PC-3 (cell line): ENCODE measurements around the gene C1QL4. TPM values are rescaled to one million over a fixed set of nuclear protein-coding genes. Genes with fewer than 3 reads are reported as not detected.

ENCODE experiments used
- ATAC-seq: fragments of 200-7000 bp; cut with Tn5 transposase; 2 replicates; pipeline ENCODE4 v1.9.1; 2020; ENCODE audit warnings: mild to moderate bottlenecking, moderate library complexity
- BruUV-seq: library from RNA; stranded (reverse); fragments of 400-500 nt; replicated peaks from 2 replicates; lab custom pipeline; 2021; lab: Mats Ljungman, UMichigan
- CTCF ChIA-PET: fragments of 300-600 bp; sonication (Branson Sonifier 250); formaldehyde crosslinking; loops from one replicate; lab custom pipeline; 2022; ENCODE audit warnings: antibody characterized with exemption; lab: Charles Lee
- POLR2A ChIA-PET: fragments of 300-600 bp; sonication (Branson Sonifier 250); formaldehyde crosslinking; loops from one replicate; lab custom pipeline; 2022; ENCODE audit warnings: antibody characterized with exemption; ENCODE audit not compliant: unreplicated experiment; lab: Charles Lee
- DNase-seq: peaks from one replicate; pipeline ENCODE4 v3.0.0-alpha.2; 2015
- H2AFZ ChIP-seq: fragments of 300-600 bp; sonication (generic); 2 replicates; pipeline ENCODE4 v1.6.0; 2016; ENCODE audit warnings: antibody characterized with exemption, low read length
- H3F3A ChIP-seq: fragments of 300-600 bp; sonication (generic); one replicate; pipeline ENCODE4 v1.6.0; 2017; ENCODE audit warnings: antibody characterized with exemption, low read length, control low read depth, mild to moderate bottlenecking; ENCODE audit not compliant: unreplicated experiment
- H3K27ac ChIP-seq: fragments of 300-600 bp; sonication (generic); 2 replicates; pipeline ENCODE4 v1.5.1; 2016; ENCODE audit warnings: mild to moderate bottlenecking, low read length
- H3K27me3 ChIP-seq: fragments of 300-600 bp; sonication (generic); 2 replicates; pipeline ENCODE4 v1.6.1; 2016; ENCODE audit warnings: low read length, mixed read lengths
- H3K36me3 ChIP-seq: fragments of 300-600 bp; sonication (generic); 2 replicates; pipeline ENCODE4 v1.6.1; 2016; ENCODE audit warnings: low read depth, mixed run types, low read length, mixed read lengths
- H3K4me1 ChIP-seq: fragments of 300-600 bp; sonication (generic); 2 replicates; pipeline ENCODE4 v1.5.1; 2016; ENCODE audit warnings: low read length; ENCODE audit not compliant: insufficient read depth
- H3K4me2 ChIP-seq: fragments of 300-600 bp; sonication (generic); 2 replicates; pipeline ENCODE4 v1.6.0; 2016; ENCODE audit warnings: low read length
- H3K4me3 ChIP-seq: fragments of 300-600 bp; sonication (generic); 2 replicates; pipeline ENCODE4 v1.5.1; 2016; ENCODE audit warnings: mild to moderate bottlenecking, low read length, mixed read lengths
- H3K79me2 ChIP-seq: fragments of 300-600 bp; sonication (generic); 2 replicates; pipeline ENCODE4 v1.6.1; 2017; ENCODE audit warnings: low read length, mixed read lengths
- H3K9ac ChIP-seq: fragments of 300-600 bp; sonication (generic); 2 replicates; pipeline ENCODE4 v1.6.0; 2016; ENCODE audit warnings: mild to moderate bottlenecking, low read length
- H3K9me2 ChIP-seq: fragments of 300-600 bp; sonication (generic); replicated peaks from 2 replicates; pipeline ENCODE4 v1.6.1; 2016; ENCODE audit warnings: mixed run types, low read length, mixed read lengths
- H3K9me3 ChIP-seq: fragments of 300-600 bp; sonication (generic); 2 replicates; pipeline ENCODE4 v1.6.1; 2016; ENCODE audit warnings: low read length, mixed read lengths
- H4K20me1 ChIP-seq: fragments of 300-600 bp; sonication (generic); 2 replicates; pipeline ENCODE4 v1.6.1; 2016; ENCODE audit warnings: low read length, mixed read lengths
- CTCF ChIP-seq: fragments of 300-600 bp; sonication (generic); conservative IDR thresholded peaks from 2 replicates; pipeline ENCODE4 v1.5.1; 2017; ENCODE audit warnings: antibody characterized with exemption, low read depth, mild to moderate bottlenecking, low read length
- EZH2 ChIP-seq: fragments of 300-600 bp; sonication (generic); IDR thresholded peaks from one replicate; pipeline ENCODE4 v1.6.1; 2017; ENCODE audit warnings: antibody characterized with exemption, mild to moderate bottlenecking, low read length; ENCODE audit not compliant: unreplicated experiment
- EZH2phosphoT487 ChIP-seq: fragments of 300-600 bp; sonication (generic); IDR thresholded peaks from 2 replicates; pipeline ENCODE4 v1.6.1; 2018; ENCODE audit warnings: mild to moderate bottlenecking, antibody characterized with exemption, low read length, borderline replicate concordance
- intact Hi-C: fragments of 100-400 bp; cut with micrococcal nuclease; formaldehyde crosslinking; loops from 2 replicates; pipeline ENCODE4 v1.9.0; 2023
- total RNA-seq: library from RNA; depleted of rRNA; stranded (reverse); fragments of >200 nt; gene quantifications from 2 replicates; pipeline ENCODE4 v1.2.3, GENCODE V29; 2014

The C1QL4 gene
- total RNA-seq, 1 experiment from 2014 or later: 5.3 TPM

DNA sequence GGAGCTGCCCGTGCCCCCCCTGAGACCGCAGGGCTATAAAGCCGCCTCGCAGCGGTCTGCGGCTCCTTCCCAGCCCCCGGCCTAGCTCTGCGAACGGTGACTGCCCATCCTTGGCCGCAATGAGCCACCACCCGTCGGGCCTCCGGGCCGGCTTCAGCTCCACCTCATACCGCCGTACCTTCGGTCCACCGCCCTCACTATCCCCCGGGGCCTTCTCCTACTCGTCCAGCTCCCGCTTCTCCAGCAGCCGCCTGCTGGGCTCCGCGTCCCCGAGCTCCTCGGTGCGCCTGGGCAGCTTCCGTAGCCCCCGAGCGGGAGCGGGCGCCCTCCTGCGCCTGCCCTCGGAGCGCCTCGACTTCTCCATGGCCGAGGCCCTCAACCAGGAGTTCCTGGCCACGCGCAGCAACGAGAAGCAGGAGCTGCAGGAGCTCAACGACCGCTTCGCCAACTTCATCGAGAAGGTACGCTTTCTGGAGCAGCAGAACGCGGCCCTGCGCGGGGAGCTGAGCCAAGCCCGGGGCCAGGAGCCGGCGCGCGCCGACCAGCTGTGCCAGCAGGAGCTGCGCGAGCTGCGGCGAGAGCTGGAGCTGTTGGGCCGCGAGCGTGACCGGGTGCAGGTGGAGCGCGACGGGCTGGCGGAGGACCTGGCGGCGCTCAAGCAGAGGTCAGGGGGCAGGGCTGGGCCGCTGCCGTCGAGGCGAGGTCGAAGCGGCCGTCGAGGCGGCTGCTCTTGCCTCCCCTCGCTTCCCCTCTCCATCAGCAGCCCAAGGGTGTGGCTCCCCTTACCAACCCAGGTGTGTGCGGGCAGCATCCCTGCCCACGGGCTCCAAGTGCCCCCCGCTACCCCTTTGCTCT, 41.7 kb downstream of the C1QL4 start, which contains the start of gene PRPH:
PRPH (plus strand) TSS at position 66 of the 855 bp plus-strand sequence; CDS start at position 120, 54 bp downstream.
- H3K4me2 ChIP-seq: no peak within 1 kb of the TSS
- H3K36me3 ChIP-seq: no peaks in the 10 kb centered on the region
- TF ChIP-seq CTCF: no peak
- TF ChIP-seq EZH2phosphoT487: no peak
- no peak for TF ChIP-seq EZH2
- no peak within 1 kb of the TSS for H3K4me3 ChIP-seq
- H3F3A ChIP-seq: no peaks in the 10 kb centered on the region
- no peaks in the 10 kb centered on the region for H3K9me3 ChIP-seq
- H3K27ac ChIP-seq: no peak within 1 kb of the TSS
- intact Hi-C loops: no loop called here
- H3K9me2 ChIP-seq: no peaks in the 10 kb centered on the region
- DNase-seq (no peak), ATAC-seq (no peak)
- H2AFZ ChIP-seq: no peak within 1 kb of the TSS
- no peaks in the 10 kb centered on the region for H3K79me2 ChIP-seq
- H4K20me1 ChIP-seq: no peaks in the 10 kb centered on the region
- POLR2A ChIA-PET: no interaction called here
- peaks cover 12% of the 10 kb centered on the region for H3K4me1 ChIP-seq
- no peaks in the 10 kb centered on the region for H3K27me3 ChIP-seq
- CTCF ChIA-PET: interaction anchor here (0.5 kb wide), 1 partner anchor 428 kb away, joined by 3 read pairs; no protein-coding TSS in a partner anchor
- H3K9ac ChIP-seq: no peak within 1 kb of the TSS
- no TSS peak for BruUV-seq

- peaks cover 12% of the 10 kb centered on the region for H3K4me1 ChIP-seq
- intact Hi-C loops: no loop called here
- ChIA-PET POLR2A (no interaction called here), CTCF (interaction anchor here (0.5 kb wide), 1 partner anchor 428 kb away, joined by 3 read pairs; no protein-coding TSS in a partner anchor)
- no peaks in the 10 kb centered on the region for H3F3A ChIP-seq
- H3K4me2 ChIP-seq: no peak overlapping the region
- H3K9me2 ChIP-seq: no peaks in the 10 kb centered on the region
- no peak overlapping the region for H3K27ac ChIP-seq
- no peaks in the 10 kb centered on the region for H3K9me3 ChIP-seq
- H3K79me2 ChIP-seq: no peaks in the 10 kb centered on the region
- H3K9ac ChIP-seq: no peak overlapping the region
- ATAC-seq (no peak), DNase-seq (no peak)
- no peak overlapping the region for H2AFZ ChIP-seq
- no peak overlapping the region for H3K4me3 ChIP-seq
- H3K27me3 ChIP-seq: no peaks in the 10 kb centered on the region
- no peaks in the 10 kb centered on the region for H3K36me3 ChIP-seq
- TF ChIP-seq EZH2 (no peak), CTCF (no peak), EZH2phosphoT487 (no peak)
- H4K20me1 ChIP-seq: no peaks in the 10 kb centered on the region
- BruUV-seq: no TSS peak
These were observed 42.2 kb downstream of the C1QL4 start for GRCh38 chr12:49294804-49295081.

DNA sequence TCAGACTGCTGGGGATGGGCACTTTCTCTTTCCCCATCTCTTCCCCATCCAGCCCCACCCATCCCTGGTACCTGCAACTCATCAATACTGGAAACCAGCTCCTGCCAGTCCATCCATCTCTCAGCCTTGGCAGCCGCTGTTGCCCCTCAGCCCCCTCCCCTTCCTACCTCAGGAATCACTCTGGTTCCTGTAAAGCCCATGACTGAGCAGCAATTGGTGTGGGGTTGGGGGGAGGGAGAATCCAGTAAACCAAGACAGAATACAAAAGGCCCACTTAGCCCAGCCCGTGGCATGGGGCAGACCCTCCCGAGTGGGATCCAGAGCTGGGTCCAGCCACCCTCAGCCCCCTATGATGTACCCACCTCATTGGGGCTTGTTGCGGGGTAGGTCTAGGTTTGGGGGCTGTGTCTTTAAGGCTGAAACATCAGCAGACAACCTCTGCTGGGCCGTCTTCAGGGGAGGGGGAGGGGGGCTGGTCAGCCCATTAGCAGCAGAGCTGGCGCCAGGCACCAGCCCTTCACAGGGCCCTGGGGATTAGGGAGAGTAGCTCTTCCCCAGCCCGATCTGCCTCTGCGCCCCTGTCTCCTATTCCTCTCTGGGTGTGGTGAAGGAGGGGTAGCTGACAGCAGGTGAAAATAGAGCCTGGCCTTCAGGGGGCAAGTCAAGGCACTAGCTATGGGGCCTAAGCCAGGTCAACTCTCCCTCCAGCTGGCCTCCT, 42.7 kb downstream of the C1QL4 start:
- no peaks in the 10 kb centered on the region for H3K9me2 ChIP-seq

More for the DNA sequence above, 42.7 kb downstream of the C1QL4 start:
- ChIA-PET CTCF (interaction anchor here (0.5 to 0.6 kb wide), 2 partner anchors 28 to 427 kb away, joined by 3 read pairs; no protein-coding TSS in a partner anchor), POLR2A (no interaction called here)
- Histone ChIP-seq H3K9me3 (no peaks in the 10 kb centered on the region), H3K27ac (no peak overlapping the region), H3K9ac (no peak overlapping the region), H2AFZ (no peak overlapping the region), H3K79me2 (no peaks in the 10 kb centered on the region), H3K27me3 (no peaks in the 10 kb centered on the region), H4K20me1 (no peaks in the 10 kb centered on the region), H3F3A (no peaks in the 10 kb centered on the region), H3K36me3 (no peaks in the 10 kb centered on the region), H3K4me3 (no peak overlapping the region), H3K4me1 (peaks cover 12% of the 10 kb centered on the region), H3K4me2 (no peak overlapping the region)
- DNase-seq (no peak), ATAC-seq (no peak)
- TF ChIP-seq EZH2phosphoT487: no peak
- TF ChIP-seq CTCF: no peak
- TF ChIP-seq EZH2: no peak
- no TSS peak for BruUV-seq
- intact Hi-C loops: no loop called here
